RPMI7951 (cell line): ENCODE measurements around the gene CD244. TPM values are rescaled to one million over a fixed set of nuclear protein-coding genes. Genes with fewer than 3 reads are reported as not detected.
"Not testable (repeated sequence)": the region's sequence is repeated elsewhere in the genome, so short reads cannot be mapped to it uniquely, and the experiment has no call there.

ENCODE experiments used
- DNase-seq: peaks from one replicate; pipeline ENCODE4 v3.0.0-alpha.2; 2012; ENCODE audit warnings: low read depth
- total RNA-seq: library from RNA; depleted of rRNA; stranded (reverse); fragments of >200 nt; shearing (Covaris generic); gene quantifications from 2 replicates; pipeline ENCODE4 v1.2.3, GENCODE V29; 2014

The CD244 gene
- total RNA-seq, 1 experiment from 2014 or later, result not detected

- no peak for DNase-seq
Measured at GRCh38 chr1:160879056-160879455, 16.4 kb upstream of the CD244 start.

GRCh38 chr1:160877221-160877620 lies 14.5 kb upstream of the CD244 start:
- DNase-seq, result no peak

GRCh38 chr1:160876311-160876710 lies 13.6 kb upstream of the CD244 start:
- no peak for DNase-seq

GRCh38 chr1:160875591-160875990 lies 12.9 kb upstream of the CD244 start:
- not testable (repeated sequence) for DNase-seq

GRCh38 chr1:160874935-160875334 lies 12.2 kb upstream of the CD244 start:
- DNase-seq, result no peak

- DNase-seq, result no peak
Measured at GRCh38 chr1:160868141-160868540, 5.5 kb upstream of the CD244 start.

- not testable (repeated sequence) for DNase-seq
Measured at GRCh38 chr1:160867651-160868050, 5.0 kb upstream of the CD244 start.

- no peak for DNase-seq
Measured at GRCh38 chr1:160866695-160867260, 4.1 kb upstream of the CD244 start.

GRCh38 chr1:160866001-160866694 lies 3.5 kb upstream of the CD244 start:
- DNase-seq, result no peak

GRCh38 chr1:160865337-160865736 lies 2.6 kb upstream of the CD244 start:
- DNase-seq, result no peak

- no peak for DNase-seq
Measured at GRCh38 chr1:160864173-160864572, 1.5 kb upstream of the CD244 start.

- no peak for DNase-seq
Measured at GRCh38 chr1:160863774-160864131, 1.1 kb upstream of the CD244 start.

GRCh38 chr1:160863061-160863773 lies 530 bp upstream of the CD244 start:
- DNase-seq, result no peak

GRCh38 chr1:160860840-160861505 lies 1.7 kb downstream of the CD244 start:
- no peak for DNase-seq

GRCh38 chr1:160859166-160859565 lies 3.5 kb downstream of the CD244 start:
- no peak for DNase-seq

- DNase-seq, result no peak
Measured at GRCh38 chr1:160858507-160858906, 4.2 kb downstream of the CD244 start.

GRCh38 chr1:160858097-160858496 lies 4.6 kb downstream of the CD244 start:
- no peak for DNase-seq

- no peak for DNase-seq
Measured at GRCh38 chr1:160855181-160855981, 7.3 kb downstream of the CD244 start.

- DNase-seq, result no peak
Measured at GRCh38 chr1:160853754-160854153, 8.9 kb downstream of the CD244 start.

- no peak for DNase-seq
Measured at GRCh38 chr1:160853014-160853413, 9.7 kb downstream of the CD244 start.

GRCh38 chr1:160850993-160851392 lies 11.7 kb downstream of the CD244 start:
- DNase-seq, result no peak

- DNase-seq, result no peak
Measured at GRCh38 chr1:160850541-160850940, 12.1 kb downstream of the CD244 start.
